ENCODE measurements around the gene FRAT1. TPM values are rescaled to one million over a fixed set of nuclear protein-coding genes. Genes with fewer than 3 reads are reported as not detected.

The FRAT1 gene
- total and polyA plus RNA-seq, 2 donors (not counting 3 experiments of a cell fraction or from before 2014, with no cell fraction given): 2.2 to 3.2 TPM

- Histone ChIP-seq H3K4me3 (replicated peaks in 1 of 3; ENCODE audit: insufficient read depth in 1 of 3, low read depth in 1 of 3, low read length in 3 of 3) (no peak overlapping the region), H3K4me1 (ENCODE audit: control insufficient read depth, extremely low read depth, insufficient read depth, low read length) (no peaks in the 10 kb centered on the region), H4K20me1 (replicated peaks; ENCODE audit: control insufficient read depth, extremely low read depth, insufficient read depth, low read length) (no peaks in the 10 kb centered on the region), H2AFZ (ENCODE audit: low read depth, low read length) (no peak overlapping the region), H3K9me1 (replicated peaks; ENCODE audit: control insufficient read depth, extremely low read depth, insufficient read depth, low read length) (no peaks in the 10 kb centered on the region), H3K4me2 (ENCODE audit: insufficient read depth, low read length) (no peak overlapping the region), H3K79me2 (ENCODE audit: control insufficient read depth, insufficient read depth, low read length) (no peaks in the 10 kb centered on the region), H3K27ac (ENCODE audit: insufficient read depth, low read depth, low read length) (no peak overlapping the region), H3K36me3 (ENCODE audit: control insufficient read depth in 2 of 2, extremely low read depth in 1 of 2, insufficient read depth in 2 of 2, low read length in 2 of 2) (no peaks in the 10 kb centered on the region), H3K9ac (replicated peaks; ENCODE audit: extremely low read depth, insufficient read depth, low read length) (no peak overlapping the region), H3K27me3 (ENCODE audit: control insufficient read depth in 2 of 2, insufficient read depth in 2 of 2, low read length in 2 of 2) (no peaks in the 10 kb centered on the region), H3K9me3 (replicated peaks; ENCODE audit: control insufficient read depth, insufficient read depth, low read length) (no peaks in the 10 kb centered on the region)
- POLR2A ChIA-PET: no interaction called here
- DNase-seq (ENCODE audit: low read depth, low spot score): no peak
- no peak for TF ChIP-seq EZH2 (IDR thresholded peaks at IDR 0.05; ENCODE audit: borderline replicate concordance, low read depth, low read length, severe bottlenecking)
- TF ChIP-seq FOS (IDR thresholded peaks at IDR 0.05; ENCODE audit: borderline replicate concordance, insufficient read depth, low read length): no peak
- TF ChIP-seq MYC (IDR thresholded peaks at IDR 0.05; ENCODE audit: low read depth, low read length): no peak
- TF ChIP-seq JUN (IDR thresholded peaks at IDR 0.05; ENCODE audit: borderline replicate concordance, insufficient read depth, insufficient read length, low read depth): no peak
- TF ChIP-seq GATA2 (IDR thresholded peaks at IDR 0.05; ENCODE audit: insufficient read depth, insufficient read length, low read depth, low read length): no peak
- no peak for TF ChIP-seq CTCF (IDR thresholded peaks at IDR 0.05; ENCODE audit: extremely low read depth in 1 of 2, insufficient read depth in 1 of 2, low read depth in 1 of 2, low read length in 2 of 2)
- no TSS peak for BruUV-seq (replicated peaks)
- intact Hi-C loops (cut with micrococcal nuclease) (no loop called here), dilution Hi-C loops (cut with MboI; ENCODE audit: extremely low pct_ligation_motif_present, low sequenced_read_pairs) (no loop called here)
- no peak for FAIRE-seq
- CTCF ChIA-PET: interaction anchor here (1.0 kb wide), 1 partner anchor 40 kb away, joined by 4 read pairs; no protein-coding TSS in a partner anchor
Observed at GRCh38 chr10:97312897-97313296, 6.2 kb upstream of the FRAT1 start.

Data from endothelial cell of umbilical vein (primary cell).